Vagina (tissue), 2 donors: ENCODE results near the gene GAA. TPM values are rescaled to one million over a fixed set of nuclear protein-coding genes. Genes with fewer than 3 reads are reported as not detected.
A peak's percentile ranks its signal among the peaks of the same experiment; 100 is the strongest.

Experiments
- DNase-seq, 2 donors: peaks; one replicate each; pipeline ENCODE4 v3.0.0-alpha.2; 2017; ENCODE audit errors: extremely low spot score in 2 of 2
- H3K27ac ChIP-seq: fragments of 200-600 bp; sonication (generic); one replicate; pipeline ENCODE4 v1.5.1; 2019
- H3K27me3 ChIP-seq: fragments of 200-600 bp; sonication (generic); one replicate; pipeline ENCODE4 v1.5.1; 2019
- H3K36me3 ChIP-seq, 2 donors: fragments of 200-600 bp; sonication (generic); one replicate each; pipeline ENCODE4 v1.5.1; 2017 to 2019
- H3K4me1 ChIP-seq: fragments of 200-600 bp; sonication (generic); one replicate; pipeline ENCODE4 v1.5.1; 2019
- H3K4me3 ChIP-seq, 2 donors: fragments of 200-600 bp; sonication (generic); 1 replicate in 1 of 2; 2 replicates in 1 of 2; pipeline ENCODE4 v1.5.1; 2016 to 2019
- H3K9me3 ChIP-seq: fragments of 200-600 bp; sonication (generic); one replicate; pipeline ENCODE4 v1.5.1; 2019
- CTCF ChIP-seq, 3 experiments: fragments of 450-650 bp in 2 of 3; fragments of 200-600 bp in 1 of 3; sonication (generic) in 1 of 3; IDR thresholded peaks; one replicate each; pipeline ENCODE4 v1.5.1; 2017 to 2019; ENCODE audit warnings: antibody characterized with exemption in 3 of 3, mild to moderate bottlenecking in 2 of 3, moderate library complexity in 2 of 3
- POLR2A ChIP-seq, 2 donors: fragments of 450-650 bp; IDR thresholded peaks; one replicate each; pipeline ENCODE4 v1.6.1; 2017; ENCODE audit warnings: antibody characterized with exemption in 2 of 2, mild to moderate bottlenecking in 2 of 2, moderate library complexity in 2 of 2
- POLR2AphosphoS5 ChIP-seq, 2 donors: sonication (generic); formaldehyde crosslinking; IDR thresholded peaks; one replicate each; pipeline ENCODE4 v1.9.0; 2017; ENCODE audit warnings: antibody characterized with exemption in 2 of 2, mild to moderate bottlenecking in 2 of 2, low read depth in 1 of 2; ENCODE audit not compliant: insufficient read depth in 1 of 2
- intact Hi-C: fragments of 100-400 bp; cut with DNase I; formaldehyde crosslinking; loops from one replicate; pipeline ENCODE4 v1.15.1; 2023
- total RNA-seq: library from RNA; depleted of rRNA; stranded (reverse); fragments of >200 nt; gene quantifications from one replicate; pipeline ENCODE4 v1.2.3, GENCODE V29; 2016

GAA gene
- total RNA-seq, 1 donor from 2014 or later = 34.1 TPM

- H3K27ac ChIP-seq = no peak overlapping the region
- H3K9me3 ChIP-seq = no peaks in the 10 kb centered on the region
- H3K27me3 ChIP-seq = no peaks in the 10 kb centered on the region
- no peak for TF ChIP-seq POLR2A (IDR thresholded peaks at IDR 0.05)
- TF ChIP-seq CTCF (IDR thresholded peaks at IDR 0.05) = no peak
- TF ChIP-seq POLR2AphosphoS5 (IDR thresholded peaks at IDR 0.05; ENCODE audit: insufficient read depth in 1 of 2, low read depth in 1 of 2) = no peak
- no peak overlapping the region for H3K4me3 ChIP-seq
- H3K4me1 ChIP-seq = peaks cover 21% of the 10 kb centered on the region
- no peak for DNase-seq
- intact Hi-C loops = no loop called here
- no peaks in the 10 kb centered on the region for H3K36me3 ChIP-seq
These were observed 3.3 kb upstream of the GAA start for GRCh38 chr17:80097844-80098691.

- H3K4me3 ChIP-seq = no peak overlapping the region
- no peaks in the 10 kb centered on the region for H3K27me3 ChIP-seq
- no peak for DNase-seq
- intact Hi-C loops = loop anchor here (2.0 kb wide), 1 partner anchor 47 kb away; the partner anchor contains the start of gene EIF4A3
- H3K36me3 ChIP-seq = no peaks in the 10 kb centered on the region
- TF ChIP-seq CTCF (IDR thresholded peaks at IDR 0.05) = no peak
- TF ChIP-seq POLR2AphosphoS5 (IDR thresholded peaks at IDR 0.05; ENCODE audit: insufficient read depth in 1 of 2, low read depth in 1 of 2) = no peak
- no peak for TF ChIP-seq POLR2A (IDR thresholded peaks at IDR 0.05)
- H3K4me1 ChIP-seq = peaks cover 30% of the 10 kb centered on the region
- H3K9me3 ChIP-seq = no peaks in the 10 kb centered on the region
- H3K27ac ChIP-seq = no peak overlapping the region
These were observed 1.9 kb upstream of the GAA start for GRCh38 chr17:80099291-80100034.

GRCh38 chr17:80100035-80100323, 1.4 kb upstream of the GAA start:
- Histone ChIP-seq H3K27ac (no peak overlapping the region), H3K4me1 (peaks cover 30% of the 10 kb centered on the region), H3K27me3 (no peaks in the 10 kb centered on the region), H3K4me3 (no peak overlapping the region), H3K9me3 (no peaks in the 10 kb centered on the region), H3K36me3 (no peaks in the 10 kb centered on the region)
- DNase-seq = no peak
- TF ChIP-seq POLR2A (IDR thresholded peaks at IDR 0.05) = no peak
- TF ChIP-seq CTCF (IDR thresholded peaks at IDR 0.05) = no peak
- TF ChIP-seq POLR2AphosphoS5 (IDR thresholded peaks at IDR 0.05; ENCODE audit: insufficient read depth in 1 of 2, low read depth in 1 of 2) = no peak
- intact Hi-C loops = loop anchor here (2.0 kb wide), 1 partner anchor 47 kb away; the partner anchor contains the start of gene EIF4A3

- peak overlapping the region; percentile 89 to 99 for H3K4me3 ChIP-seq
- intact Hi-C loops = loop anchor here (2.0 kb wide), 1 partner anchor 45 kb away; the partner anchor contains the start of gene EIF4A3
- peak overlapping the region; percentile 96 for H3K27ac ChIP-seq
- no peaks in the 10 kb centered on the region for H3K27me3 ChIP-seq
- no peaks in the 10 kb centered on the region for H3K9me3 ChIP-seq
- H3K4me1 ChIP-seq = peaks cover 30% of the 10 kb centered on the region
- no peak for DNase-seq
- no peaks in the 10 kb centered on the region for H3K36me3 ChIP-seq
- no peak for TF ChIP-seq POLR2AphosphoS5 (IDR thresholded peaks at IDR 0.05; ENCODE audit: insufficient read depth in 1 of 2, low read depth in 1 of 2)
- no peak for TF ChIP-seq CTCF (IDR thresholded peaks at IDR 0.05)
- TF ChIP-seq POLR2A (IDR thresholded peaks at IDR 0.05) = no peak
These were observed 724 bp downstream of the GAA start for GRCh38 chr17:80101946-80102663.
